Measurements from ENCODE around the gene RGS12.

RGS12 gene

DNA sequence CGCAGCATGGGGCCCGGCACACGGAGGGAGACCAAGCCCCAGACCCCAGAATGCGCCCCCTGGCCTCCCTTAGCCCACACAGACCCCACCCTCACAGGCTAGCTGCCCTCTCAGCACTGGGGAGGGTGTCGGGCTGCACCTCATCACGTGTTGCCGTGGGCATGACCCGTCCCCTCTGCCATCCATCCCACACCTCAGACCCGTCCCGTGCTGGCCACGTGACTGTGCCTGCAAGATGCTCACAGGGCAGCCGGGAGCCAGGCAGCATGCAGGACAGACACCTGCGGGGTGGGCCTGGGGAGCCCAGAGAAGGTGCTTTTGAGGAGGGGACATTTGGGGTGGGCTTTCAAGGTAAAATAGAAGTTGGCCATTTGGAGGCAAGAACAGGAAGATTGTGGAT, 39.0 kb upstream of the RGS12 start:
- no peak for DNase-seq (ENCODE audit: low spot score)

- no peak for DNase-seq (ENCODE audit: low spot score)
Observed at GRCh38 chr4:3254302-3255131, 38.3 kb upstream of the RGS12 start.

- no peak for DNase-seq (ENCODE audit: low spot score)
Observed at GRCh38 chr4:3255611-3256186, 37.1 kb upstream of the RGS12 start.

GRCh38 chr4:3256230-3257102, 36.4 kb upstream of the RGS12 start:
- DNase-seq (ENCODE audit: low spot score), result no peak

GRCh38 chr4:3257103-3257555, 35.7 kb upstream of the RGS12 start:
- DNase-seq (ENCODE audit: low spot score), result peak; percentile 57

DNA sequence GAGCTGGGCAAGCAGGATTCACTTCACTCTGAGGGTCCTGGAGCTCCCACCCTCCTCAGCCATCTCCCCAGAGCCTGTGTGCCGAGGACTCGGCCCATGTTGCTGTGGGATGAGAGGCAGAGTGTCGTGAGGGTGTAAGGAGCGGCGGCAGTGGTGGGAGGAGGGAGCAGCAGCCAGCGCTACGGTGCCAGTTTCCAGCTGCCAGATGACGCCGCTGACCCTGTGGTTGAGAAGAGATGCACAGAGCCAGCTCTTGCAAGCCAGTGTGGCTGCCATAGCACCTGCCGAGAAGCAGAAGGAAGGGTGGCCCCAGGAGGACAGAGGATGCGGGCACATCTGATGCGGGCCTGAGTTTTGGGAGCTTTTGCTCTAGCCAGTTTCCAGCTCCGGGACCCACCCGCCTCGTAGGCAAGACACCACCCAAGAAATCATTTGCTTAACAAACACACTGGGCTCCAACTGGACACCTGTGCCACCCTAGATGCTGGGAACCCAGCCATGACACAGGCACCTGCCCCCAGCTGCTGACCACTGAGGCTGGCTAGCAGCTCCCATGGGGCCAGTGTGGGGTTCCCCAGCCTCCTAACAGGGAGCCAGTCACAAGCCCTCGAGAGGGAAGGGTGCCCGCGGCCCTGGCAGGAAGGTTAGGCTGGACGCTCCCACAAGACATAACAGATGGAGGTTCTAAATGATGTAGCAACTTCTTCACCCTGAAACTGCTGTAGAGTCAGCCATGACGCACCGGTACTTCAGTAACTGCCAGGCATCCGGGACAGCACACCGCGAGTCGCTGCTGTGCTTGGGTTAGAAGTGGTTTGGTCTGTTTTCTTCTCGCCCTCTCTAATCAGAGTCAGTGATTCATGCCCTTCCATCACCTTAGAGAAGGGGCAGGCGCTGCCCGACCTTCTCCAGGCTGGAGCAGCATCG, 35.0 kb upstream of the RGS12 start:
- peak; percentile 71 for DNase-seq (ENCODE audit: low spot score)

DNA sequence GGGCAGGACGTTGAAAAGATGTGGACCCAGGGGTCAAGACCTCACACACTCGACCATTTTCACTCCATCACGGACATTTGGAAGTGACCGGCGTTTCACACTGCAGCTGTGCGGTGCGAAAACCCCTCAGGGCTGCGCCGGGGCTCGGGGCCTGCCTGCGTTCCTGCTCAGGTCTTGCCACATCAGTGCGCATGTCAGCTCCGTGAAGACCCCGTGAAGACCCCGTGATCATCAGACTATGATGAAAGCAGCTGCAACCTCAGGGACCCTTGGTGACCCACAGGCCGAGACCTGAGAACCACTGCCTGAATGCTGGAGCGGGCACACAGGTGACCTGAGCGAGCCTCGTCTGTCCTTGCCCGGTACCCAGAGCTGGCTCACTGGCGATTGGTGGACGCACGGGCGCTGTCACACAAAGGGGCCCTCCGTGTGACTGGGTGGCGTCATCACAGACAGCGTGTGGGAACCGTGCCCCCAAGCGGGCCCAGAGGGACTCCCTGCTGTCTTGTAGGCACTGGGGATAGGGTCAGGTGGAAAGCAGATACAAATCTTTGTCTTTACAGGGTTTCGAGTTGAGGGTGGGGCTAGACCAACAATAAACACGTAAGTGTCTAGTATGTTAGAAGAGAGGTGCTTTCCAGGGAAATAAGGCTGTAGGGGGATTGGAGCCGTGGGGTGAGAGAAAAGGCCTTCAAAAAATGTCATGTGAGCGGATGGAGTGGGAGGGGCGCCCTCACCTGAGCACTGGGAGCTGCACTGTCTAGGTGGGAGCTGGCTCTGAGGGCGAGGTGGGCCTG, 31.2 kb upstream of the RGS12 start:
- DNase-seq (ENCODE audit: low spot score), result no peak

GRCh38 chr4:3262208-3263052, 30.4 kb upstream of the RGS12 start:
- DNase-seq (ENCODE audit: low spot score), result no peak

GRCh38 chr4:3263053-3263875, 29.6 kb upstream of the RGS12 start:
- no peak for DNase-seq (ENCODE audit: low spot score)

DNA sequence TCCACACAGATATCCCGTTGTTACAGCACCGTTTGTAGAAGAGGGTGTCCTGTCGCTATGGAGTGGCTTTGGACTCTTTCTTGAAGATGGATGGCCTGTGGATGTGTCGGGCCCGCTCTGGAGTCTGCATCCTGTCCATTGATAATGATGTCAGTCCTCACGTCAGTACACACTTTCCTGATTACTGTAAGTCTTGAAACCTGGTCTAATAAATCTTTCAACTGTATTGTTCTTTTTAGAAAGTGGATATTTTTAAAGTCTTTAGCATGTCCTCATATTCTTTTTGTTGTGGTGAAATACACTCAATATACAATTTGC, 29.0 kb upstream of the RGS12 start:
- no peak for DNase-seq (ENCODE audit: low spot score)

- DNase-seq (ENCODE audit: low spot score), result no peak
Observed at GRCh38 chr4:3266076-3266475, 26.7 kb upstream of the RGS12 start.

DNA sequence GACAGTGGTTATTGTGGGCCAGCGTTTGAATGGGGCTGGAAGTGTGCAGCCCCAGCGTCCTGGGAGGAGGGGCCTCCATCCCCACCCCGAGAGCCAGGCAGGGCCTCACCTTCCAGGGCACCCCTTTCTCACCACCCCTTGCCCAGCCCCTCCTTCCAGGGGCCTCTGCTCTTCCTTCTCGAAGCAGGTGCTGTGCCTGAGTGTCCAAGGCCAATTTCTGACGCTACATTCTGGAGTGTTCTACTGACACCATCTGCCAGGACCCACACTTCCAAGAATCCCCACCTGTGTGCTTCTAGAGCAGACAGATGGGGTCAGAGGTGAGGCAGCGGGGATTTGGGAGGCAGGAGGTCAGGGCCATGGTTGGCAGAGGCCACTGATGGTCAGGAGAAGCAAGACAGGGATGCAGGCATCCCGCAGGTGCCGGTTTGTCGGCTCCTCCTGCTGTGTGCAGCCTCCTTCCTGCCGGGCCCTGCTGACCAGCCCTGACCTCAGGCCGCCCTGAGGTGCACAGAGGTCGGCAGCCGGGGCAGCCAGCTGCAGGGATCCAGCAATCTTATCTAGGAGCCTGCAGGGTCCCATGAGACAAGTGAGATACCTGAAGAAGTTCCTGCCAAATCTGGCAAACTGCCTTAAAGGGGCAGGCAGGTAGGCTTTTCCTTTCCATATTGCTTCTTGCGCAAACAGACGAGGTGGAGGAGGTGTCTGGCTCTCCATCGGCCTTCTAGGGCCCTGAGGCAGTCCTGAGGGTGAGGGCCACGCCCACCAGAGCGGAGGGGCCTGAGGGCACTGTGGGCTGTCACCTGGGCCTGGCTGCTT, 25.0 kb upstream of the RGS12 start:
- no peak for DNase-seq (ENCODE audit: low spot score)

- no peak for DNase-seq (ENCODE audit: low spot score)
Observed at GRCh38 chr4:3268395-3269104, 24.3 kb upstream of the RGS12 start.

DNA sequence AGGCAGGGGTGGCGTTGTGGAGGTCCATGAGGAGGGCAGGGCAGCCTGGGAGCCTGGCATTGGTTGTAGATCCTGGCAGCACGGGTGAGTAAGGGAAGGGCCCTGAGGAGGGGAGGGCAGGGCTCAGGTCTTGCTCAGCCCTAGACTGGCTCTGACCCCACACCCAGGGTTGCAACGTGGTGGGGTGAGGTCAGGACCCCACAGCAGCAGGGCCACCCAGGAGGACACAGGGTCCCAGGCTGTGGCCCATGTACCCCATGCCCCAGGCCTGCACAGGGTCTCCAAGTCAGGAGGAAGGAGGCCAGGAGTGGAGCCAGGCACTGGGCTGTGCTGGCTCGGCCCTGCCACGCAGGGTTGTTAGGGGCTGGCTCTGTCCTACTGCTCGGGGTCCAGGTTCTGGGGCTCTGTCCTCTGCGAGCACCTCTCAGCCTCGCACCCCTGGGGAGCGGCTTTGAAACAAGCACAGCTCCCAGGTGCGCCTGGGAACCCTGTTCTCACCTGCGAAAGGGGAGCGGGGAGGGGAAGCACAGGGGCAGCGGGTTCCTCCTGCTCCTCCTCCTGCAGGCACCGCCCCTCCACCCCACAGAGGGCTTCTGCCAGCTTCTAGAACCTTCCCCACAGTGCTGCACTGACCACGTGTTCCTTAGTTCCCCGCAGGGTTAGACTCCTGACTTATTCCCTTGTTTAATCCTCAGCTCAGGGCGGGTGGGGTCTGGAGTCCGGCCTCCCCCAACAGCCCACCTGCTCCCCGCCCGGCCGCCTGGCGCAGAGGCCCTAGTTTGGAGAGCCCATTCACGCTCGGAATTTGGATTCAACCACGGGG, 23.5 kb upstream of the RGS12 start:
- DNase-seq (ENCODE audit: low spot score), result no peak

DNA sequence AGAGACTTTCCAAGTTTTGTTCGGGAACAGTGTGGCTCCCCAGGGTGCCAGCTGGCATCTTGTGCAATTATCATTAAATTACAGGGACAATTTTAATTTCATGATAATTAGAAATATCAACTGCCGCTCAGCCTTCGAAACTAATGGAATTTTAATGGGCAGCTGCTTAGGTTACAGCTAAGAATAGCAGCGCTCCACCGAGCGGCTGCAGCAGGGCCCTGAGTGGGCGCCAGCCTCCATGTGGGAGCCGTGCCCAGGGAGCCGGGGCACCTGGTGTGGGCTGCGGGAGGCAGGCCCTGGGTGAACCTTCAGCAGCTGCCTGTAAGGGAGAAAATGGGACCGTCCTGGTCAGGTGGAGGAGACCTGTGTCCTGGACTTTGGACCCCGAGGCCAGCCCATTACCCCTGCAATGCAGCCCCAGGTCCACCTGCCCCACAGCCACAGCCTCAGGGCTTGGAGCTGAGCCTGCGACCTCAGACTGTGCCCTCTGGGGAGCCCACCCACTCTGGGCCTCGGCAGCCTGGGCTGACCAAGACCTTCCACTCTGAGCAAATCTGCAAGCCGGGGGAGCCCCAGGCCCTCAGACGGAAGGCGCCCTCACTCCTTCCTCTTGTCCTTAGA, 22.7 kb upstream of the RGS12 start:
- no peak for DNase-seq (ENCODE audit: low spot score)

DNA sequence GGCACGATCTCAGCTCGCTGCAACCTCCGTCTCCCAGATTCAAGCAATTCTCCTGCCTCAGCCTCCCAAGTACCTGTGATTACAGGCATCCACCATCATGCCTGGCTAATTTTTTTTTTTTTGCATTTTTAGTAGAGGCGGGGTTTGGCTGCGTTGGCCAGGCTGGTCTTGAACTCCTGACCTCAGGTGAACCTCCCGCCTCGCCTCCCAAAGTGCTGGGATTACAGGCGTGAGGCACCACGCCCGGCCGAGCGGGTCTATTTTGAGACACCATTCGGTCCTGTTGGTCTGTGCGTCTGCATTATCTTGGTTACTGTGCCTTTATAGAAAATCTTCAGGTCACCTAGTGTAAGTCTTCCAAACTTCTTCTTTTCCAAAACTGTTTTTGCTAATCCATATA, 21.7 kb upstream of the RGS12 start:
- DNase-seq (ENCODE audit: low spot score), result no peak

Data from germinal center (tissue), 1 donor.